Activated CD4-positive, alpha-beta memory T cell treated with anti-CD3 and anti-CD28 coated beads for 36 hours (primary cell): ENCODE results near the gene CD8B2. TPM values are rescaled to one million over a fixed set of nuclear protein-coding genes. Genes with fewer than 3 reads are reported as not detected.

Experiments
- CTCF ChIA-PET: fragments of 350-600 bp; sonication (Branson Sonifier 250); formaldehyde crosslinking; loops from one replicate; lab custom pipeline; 2021; ENCODE audit warnings: antibody characterized with exemption, inconsistent platforms; lab: Charles Lee
- POLR2A ChIA-PET: fragments of 350-600 bp; sonication (Branson Sonifier 250); formaldehyde crosslinking; loops from one replicate; lab custom pipeline; 2021; ENCODE audit warnings: antibody characterized with exemption; lab: Charles Lee
- DNase-seq: peaks from one replicate; pipeline ENCODE4 v3.0.0-alpha.2; 2020
- H3K27ac Mint-ChIP-seq: one replicate; pipeline ENCODE4 v1.8.0; 2021; ENCODE audit warnings: mixed read lengths
- H3K27me3 Mint-ChIP-seq: one replicate; pipeline ENCODE4 v1.8.0; 2021; ENCODE audit warnings: mixed read lengths
- H3K36me3 Mint-ChIP-seq: one replicate; pipeline ENCODE4 v1.8.0; 2021; ENCODE audit warnings: mixed read lengths
- H3K4me1 Mint-ChIP-seq: one replicate; pipeline ENCODE4 v1.8.0; 2021; ENCODE audit warnings: low read depth, mixed read lengths
- H3K4me3 Mint-ChIP-seq: one replicate; pipeline ENCODE4 v1.8.0; 2021; ENCODE audit warnings: mild to moderate bottlenecking, mixed read lengths
- H3K9me3 Mint-ChIP-seq: one replicate; pipeline ENCODE4 v1.8.0; 2021; ENCODE audit warnings: mixed read lengths
- intact Hi-C: fragments of 100-400 bp; cut with micrococcal nuclease; formaldehyde crosslinking; loops from one replicate; pipeline ENCODE4 v1.15.1; 2023
- total RNA-seq, 2 experiments: library from RNA; stranded (reverse); gene quantifications; one replicate each; pipeline ENCODE4 v1.2.3, GENCODE V29; 2021

CD8B2 gene
- total RNA-seq, 2 experiments from 2014 or later = 0.07 to 0.19 TPM

GRCh38 chr2:106540886-106541285 lies 53.7 kb downstream of the CD8B2 start:
- peaks cover 10% of the 10 kb centered on the region for H3K4me1 Mint-ChIP-seq
- no peaks in the 10 kb centered on the region for H3K36me3 Mint-ChIP-seq
- POLR2A ChIA-PET = no interaction called here
- H3K9me3 Mint-ChIP-seq = no peaks in the 10 kb centered on the region
- H3K4me3 Mint-ChIP-seq = no peak overlapping the region
- no peak overlapping the region for H3K27ac Mint-ChIP-seq
- intact Hi-C loops = loop anchor here (5.0 kb wide), 2 partner anchors 41 to 79 kb away; no protein-coding TSS in a partner anchor
- no peak for DNase-seq
- peaks cover 18% of the 10 kb centered on the region for H3K27me3 Mint-ChIP-seq
- CTCF ChIA-PET = interaction anchor here (0.7 to 1.0 kb wide), 2 partner anchors 13 to 158 kb away, joined by 3 read pairs; no protein-coding TSS in a partner anchor

DNA sequence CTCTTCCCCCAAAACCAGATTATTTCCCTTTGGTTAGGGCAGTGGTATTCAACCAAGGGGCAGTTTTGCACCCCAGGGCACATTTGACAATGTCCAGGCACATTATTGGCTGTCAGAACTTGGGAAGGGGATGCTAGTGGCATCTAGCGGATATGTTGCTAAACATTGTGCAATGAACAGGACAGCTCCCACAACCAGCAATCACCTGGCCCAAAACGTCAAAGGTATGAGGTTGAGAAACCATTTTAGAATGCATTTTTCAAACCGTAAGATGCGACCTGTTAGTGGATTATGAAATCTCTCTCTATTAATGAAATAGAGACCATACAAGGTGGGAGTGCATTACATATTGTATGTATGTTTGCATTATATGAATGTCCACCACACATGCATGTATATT lies 54.2 kb downstream of the CD8B2 start:
- no peaks in the 10 kb centered on the region for H3K9me3 Mint-ChIP-seq

GRCh38 chr2:106542746-106543359 lies 55.7 kb downstream of the CD8B2 start:
- H3K36me3 Mint-ChIP-seq = no peaks in the 10 kb centered on the region
- H3K4me3 Mint-ChIP-seq = peak overlapping the region; percentile 57
- ChIA-PET POLR2A (no interaction called here), CTCF (interaction anchor here (0.6 to 3.4 kb wide), 12 partner anchors 8 to 445 kb away, joined by 3 to 20 read pairs (median 3); no protein-coding TSS in a partner anchor)
- intact Hi-C loops = loop anchor here (1.0 to 5.0 kb wide), 4 partner anchors 39 to 966 kb away; no protein-coding TSS in a partner anchor
- H3K27ac Mint-ChIP-seq = no peak overlapping the region
- H3K9me3 Mint-ChIP-seq = no peaks in the 10 kb centered on the region
- H3K4me1 Mint-ChIP-seq = no peaks in the 10 kb centered on the region
- DNase-seq = peak; percentile 84
- peaks cover 22% of the 10 kb centered on the region for H3K27me3 Mint-ChIP-seq

More for the DNA sequence above, 54.2 kb downstream of the CD8B2 start:
- ChIA-PET CTCF (interaction anchor here (0.7 to 1.0 kb wide), 2 partner anchors 13 to 158 kb away, joined by 3 read pairs; no protein-coding TSS in a partner anchor), POLR2A (no interaction called here)
- Mint-ChIP-seq H3K4me3 (no peak overlapping the region), H3K27ac (no peak overlapping the region), H3K4me1 (peaks cover 9% of the 10 kb centered on the region), H3K27me3 (peaks cover 19% of the 10 kb centered on the region), H3K36me3 (no peaks in the 10 kb centered on the region)
- intact Hi-C loops = loop anchor here (5.0 kb wide), 2 partner anchors 41 to 79 kb away; no protein-coding TSS in a partner anchor
- no peak for DNase-seq

DNA sequence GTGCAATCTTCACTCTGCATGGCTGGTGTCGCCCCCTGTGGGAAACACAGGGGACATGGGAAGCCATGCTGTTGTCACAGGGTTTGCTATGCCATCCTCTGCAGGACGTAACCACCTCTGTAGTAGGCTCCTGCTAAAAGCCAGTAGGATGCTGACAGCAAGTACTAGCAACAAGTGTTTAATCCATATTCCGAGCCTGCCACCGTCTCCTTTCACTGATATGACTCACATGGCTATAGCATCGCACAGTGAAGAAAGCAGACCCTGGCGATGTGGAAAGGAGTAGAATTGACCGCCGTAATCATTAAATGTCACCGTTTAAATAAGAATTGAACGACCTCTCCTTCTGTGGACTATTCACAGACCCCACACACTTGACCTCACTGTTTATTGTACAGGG lies 57.8 kb downstream of the CD8B2 start:
- H3K9me3 Mint-ChIP-seq = no peaks in the 10 kb centered on the region
- CTCF ChIA-PET = interaction anchor here (3.4 kb wide), 1 partner anchor 440 kb away, joined by 20 read pairs; no protein-coding TSS in a partner anchor
- peaks cover 27% of the 10 kb centered on the region for H3K27me3 Mint-ChIP-seq
- no peak overlapping the region for H3K4me3 Mint-ChIP-seq
- intact Hi-C loops = no loop called here
- H3K27ac Mint-ChIP-seq = no peak overlapping the region
- POLR2A ChIA-PET = no interaction called here
- no peaks in the 10 kb centered on the region for H3K4me1 Mint-ChIP-seq
- no peaks in the 10 kb centered on the region for H3K36me3 Mint-ChIP-seq
- no peak for DNase-seq

DNA sequence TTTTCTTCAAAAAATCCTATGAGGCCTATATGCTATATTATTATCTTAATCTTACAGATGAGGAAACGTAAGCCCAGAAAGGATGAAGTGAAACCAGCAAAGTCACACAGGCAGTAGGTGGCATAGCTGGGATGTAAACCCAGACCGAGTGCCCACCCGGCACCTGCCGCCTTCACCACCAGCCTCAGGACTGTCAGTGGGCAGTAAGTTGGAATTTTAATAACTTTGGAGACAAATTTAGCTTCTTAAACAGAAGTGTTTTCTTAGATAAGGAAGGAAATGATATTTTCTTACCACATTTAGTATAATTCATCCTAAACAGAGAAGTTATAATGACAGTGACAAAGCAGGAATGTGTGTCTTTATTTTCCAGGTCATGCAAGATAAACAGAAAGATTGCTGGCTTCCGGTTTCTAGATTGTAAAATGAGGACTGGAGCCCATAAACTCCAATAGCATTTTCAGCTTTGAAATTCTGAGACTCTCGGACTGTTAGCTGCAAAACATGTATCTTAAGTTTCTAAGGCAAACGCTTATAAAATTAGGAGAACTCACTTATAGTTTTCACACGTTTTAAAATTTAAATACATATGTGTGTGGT lies 59.3 kb downstream of the CD8B2 start:
- H3K9me3 Mint-ChIP-seq = no peaks in the 10 kb centered on the region
- H3K36me3 Mint-ChIP-seq = no peaks in the 10 kb centered on the region
- no peaks in the 10 kb centered on the region for H3K4me1 Mint-ChIP-seq
- no peak overlapping the region for H3K4me3 Mint-ChIP-seq
- CTCF ChIA-PET = interaction anchor here (0.7 to 2.1 kb wide), 4 partner anchors 9 to 441 kb away, joined by 3 to 6 read pairs (median 4); no protein-coding TSS in a partner anchor
- POLR2A ChIA-PET = no interaction called here
- DNase-seq = no peak
- H3K27me3 Mint-ChIP-seq = peaks cover 22% of the 10 kb centered on the region
- no peak overlapping the region for H3K27ac Mint-ChIP-seq
- intact Hi-C loops = no loop called here

DNA sequence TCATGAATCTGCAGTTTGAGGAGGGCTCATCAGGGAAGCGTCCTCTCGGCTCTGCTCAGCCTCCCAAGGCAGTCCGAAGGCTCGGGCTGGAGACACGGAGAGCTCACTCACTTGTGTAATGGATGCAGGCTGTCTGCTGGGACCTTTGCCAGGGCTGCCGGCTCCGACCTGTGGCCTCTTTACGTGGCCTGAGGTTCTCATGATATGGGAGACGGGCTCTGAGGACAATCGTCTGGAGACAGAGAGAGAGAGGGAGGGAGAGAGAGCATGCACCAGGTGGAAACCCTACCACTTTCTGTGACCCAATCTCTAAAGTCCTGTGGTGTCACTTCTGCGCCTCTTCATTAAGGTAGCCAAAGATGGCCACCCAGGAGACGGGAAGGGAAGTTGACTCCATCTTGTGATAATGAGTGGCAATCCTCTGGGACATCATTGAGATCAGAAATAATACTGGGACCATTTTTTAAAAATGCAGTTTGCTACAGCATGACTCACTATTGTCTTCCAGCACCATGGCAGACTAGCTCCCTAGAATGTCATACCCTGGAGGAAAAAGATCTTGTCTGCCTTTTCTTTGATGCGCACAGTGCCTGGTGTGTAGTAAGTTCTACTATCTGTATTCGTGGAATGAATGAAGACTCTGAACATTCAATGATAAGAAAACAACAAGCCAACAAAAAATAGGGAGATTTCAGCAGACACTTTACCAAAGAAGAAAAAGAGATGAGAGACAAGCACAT lies 60.2 kb downstream of the CD8B2 start:
- H3K36me3 Mint-ChIP-seq = no peaks in the 10 kb centered on the region
- no peak overlapping the region for H3K4me3 Mint-ChIP-seq
- peaks cover 17% of the 10 kb centered on the region for H3K27me3 Mint-ChIP-seq
- no peaks in the 10 kb centered on the region for H3K4me1 Mint-ChIP-seq
- H3K27ac Mint-ChIP-seq = no peak overlapping the region
- ChIA-PET CTCF (interaction anchor here (1.6 to 2.1 kb wide), 2 partner anchors 26 to 35 kb away, joined by 4 to 6 read pairs; no protein-coding TSS in a partner anchor), POLR2A (no interaction called here)
- no peaks in the 10 kb centered on the region for H3K9me3 Mint-ChIP-seq
- intact Hi-C loops = no loop called here
- DNase-seq = no peak

- ChIA-PET CTCF (interaction anchor here (0.6 to 2.1 kb wide), 4 partner anchors 8 to 33 kb away, joined by 3 to 9 read pairs (median 6); no protein-coding TSS in a partner anchor), POLR2A (no interaction called here)
- DNase-seq = no peak
- peaks cover 8% of the 10 kb centered on the region for H3K27me3 Mint-ChIP-seq
- H3K9me3 Mint-ChIP-seq = peaks cover 2% of the 10 kb centered on the region
- no peak overlapping the region for H3K27ac Mint-ChIP-seq
- H3K36me3 Mint-ChIP-seq = no peaks in the 10 kb centered on the region
- intact Hi-C loops = no loop called here
- H3K4me3 Mint-ChIP-seq = no peak overlapping the region
- H3K4me1 Mint-ChIP-seq = no peaks in the 10 kb centered on the region
Measured at GRCh38 chr2:106551417-106552130, 64.4 kb downstream of the CD8B2 start.

DNA sequence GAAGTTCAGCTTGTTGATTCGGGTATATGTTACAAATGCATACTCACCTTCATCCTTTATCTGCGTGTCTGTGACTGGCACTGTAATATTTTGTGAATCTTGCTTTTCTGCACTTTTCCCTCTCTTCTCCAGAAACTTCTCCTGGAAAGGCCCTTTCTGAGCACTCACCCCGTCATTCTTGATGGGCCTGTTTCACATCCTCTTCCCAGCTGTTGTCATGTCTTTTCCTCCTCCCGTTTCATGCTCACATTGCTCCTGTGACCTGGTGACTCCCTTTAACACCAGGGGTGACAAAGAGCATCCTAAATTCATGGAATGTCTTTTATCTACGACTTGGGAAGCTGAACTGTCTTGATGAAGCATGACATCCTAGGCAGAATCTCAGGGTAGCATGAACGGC lies 65.8 kb downstream of the CD8B2 start:
- intact Hi-C loops = no loop called here

GRCh38 chr2:106553321-106553720 lies 66.2 kb downstream of the CD8B2 start:
- intact Hi-C loops = no loop called here
- H3K27ac Mint-ChIP-seq = no peak overlapping the region
- H3K9me3 Mint-ChIP-seq = peaks cover 5% of the 10 kb centered on the region
- peaks cover 3% of the 10 kb centered on the region for H3K27me3 Mint-ChIP-seq
- ChIA-PET CTCF (interaction anchor here (0.8 to 2.1 kb wide), 4 partner anchors 10 to 446 kb away, joined by 3 to 9 read pairs (median 3); no protein-coding TSS in a partner anchor), POLR2A (no interaction called here)
- no peaks in the 10 kb centered on the region for H3K4me1 Mint-ChIP-seq
- H3K36me3 Mint-ChIP-seq = peaks cover 2% of the 10 kb centered on the region
- no peak overlapping the region for H3K4me3 Mint-ChIP-seq
- no peak for DNase-seq

More for the DNA sequence above, 65.8 kb downstream of the CD8B2 start:
- Mint-ChIP-seq H3K9me3 (peaks cover 5% of the 10 kb centered on the region), H3K4me1 (no peaks in the 10 kb centered on the region), H3K36me3 (peaks cover 2% of the 10 kb centered on the region), H3K27ac (no peak overlapping the region), H3K27me3 (peaks cover 7% of the 10 kb centered on the region), H3K4me3 (no peak overlapping the region)
- no peak for DNase-seq
- POLR2A ChIA-PET = no interaction called here
- CTCF ChIA-PET = interaction anchor here (0.8 to 2.1 kb wide), 4 partner anchors 9 to 445 kb away, joined by 3 to 9 read pairs (median 3); no protein-coding TSS in a partner anchor

GRCh38 chr2:106554411-106554810 lies 67.2 kb downstream of the CD8B2 start:
- Mint-ChIP-seq H3K27me3 (peaks cover 3% of the 10 kb centered on the region), H3K36me3 (peaks cover 2% of the 10 kb centered on the region), H3K27ac (no peak overlapping the region), H3K4me3 (no peak overlapping the region), H3K4me1 (no peaks in the 10 kb centered on the region), H3K9me3 (peaks cover 5% of the 10 kb centered on the region)
- DNase-seq = no peak
- intact Hi-C loops = no loop called here
- ChIA-PET CTCF (no interaction called here), POLR2A (no interaction called here)

DNA sequence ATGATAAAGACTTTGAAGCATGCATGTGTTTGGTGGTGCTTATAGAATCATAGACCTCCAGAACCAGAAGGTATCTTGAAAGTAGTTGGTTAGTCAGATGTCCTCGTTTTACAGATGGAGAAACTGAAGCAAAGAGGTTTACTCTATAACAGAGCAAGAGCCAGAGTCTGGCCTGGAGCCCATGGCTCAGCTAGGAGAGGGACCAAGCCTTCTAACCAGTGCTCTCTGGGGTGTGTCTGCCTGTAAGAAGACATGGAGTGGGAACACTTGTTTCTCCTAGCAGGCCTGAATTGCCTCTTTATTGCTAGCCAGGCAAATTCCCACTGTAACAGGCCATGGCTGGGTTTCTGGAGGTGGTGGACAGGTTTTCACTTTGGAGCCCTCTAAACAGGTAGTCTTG lies 67.9 kb downstream of the CD8B2 start:
- Mint-ChIP-seq H3K4me1 (no peaks in the 10 kb centered on the region), H3K4me3 (no peak overlapping the region), H3K9me3 (peaks cover 5% of the 10 kb centered on the region), H3K27me3 (peaks cover 3% of the 10 kb centered on the region), H3K36me3 (peaks cover 2% of the 10 kb centered on the region), H3K27ac (no peak overlapping the region)
- ChIA-PET POLR2A (no interaction called here), CTCF (no interaction called here)
- DNase-seq = no peak
- intact Hi-C loops = no loop called here
